Measurements from ENCODE around the gene ATP2B1.
"Not testable (repeated sequence)": the region's sequence is repeated elsewhere in the genome, so short reads cannot be mapped to it uniquely, and the experiment has no call there.

Gene ATP2B1

DNA sequence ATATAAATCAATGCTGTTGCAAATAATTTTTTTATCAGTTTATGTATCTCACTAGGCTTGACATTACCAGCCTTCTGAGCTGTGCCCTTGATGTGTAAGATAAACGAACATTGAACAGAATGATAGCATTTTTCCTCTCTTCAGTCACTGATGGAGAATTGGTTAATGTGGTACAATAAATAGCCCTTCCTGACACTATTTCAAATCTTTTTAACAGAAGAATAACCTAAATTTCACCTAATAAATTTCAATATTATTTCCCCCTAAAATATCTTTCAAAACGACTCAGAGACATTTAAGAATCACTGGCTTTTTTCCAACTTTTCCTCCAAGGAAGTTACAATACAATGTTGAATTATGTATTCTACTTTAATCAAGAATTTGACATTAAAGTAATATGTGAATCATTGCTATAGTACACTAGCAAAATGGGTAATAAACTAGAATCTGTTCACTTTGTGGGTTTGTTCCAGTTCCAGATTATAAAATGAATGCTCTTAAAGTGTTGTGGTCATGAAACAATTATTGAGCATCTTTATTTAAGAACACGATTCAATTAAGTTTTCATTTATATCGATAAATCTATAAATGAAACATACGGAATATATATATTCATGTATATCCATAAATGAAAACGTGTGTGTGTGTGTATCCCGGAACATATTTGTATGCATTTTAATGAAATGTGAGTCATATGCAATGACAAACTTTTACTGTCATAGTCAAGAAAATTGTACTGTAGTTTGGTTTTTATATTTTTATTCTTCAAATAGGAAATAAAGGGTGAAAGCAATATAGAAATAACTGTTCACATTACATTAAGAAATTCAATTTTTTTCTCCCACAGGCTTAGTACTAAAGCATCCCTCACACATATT, 2.5 kb upstream of the ATP2B1 start:
- DNase-seq: no peak

DNA sequence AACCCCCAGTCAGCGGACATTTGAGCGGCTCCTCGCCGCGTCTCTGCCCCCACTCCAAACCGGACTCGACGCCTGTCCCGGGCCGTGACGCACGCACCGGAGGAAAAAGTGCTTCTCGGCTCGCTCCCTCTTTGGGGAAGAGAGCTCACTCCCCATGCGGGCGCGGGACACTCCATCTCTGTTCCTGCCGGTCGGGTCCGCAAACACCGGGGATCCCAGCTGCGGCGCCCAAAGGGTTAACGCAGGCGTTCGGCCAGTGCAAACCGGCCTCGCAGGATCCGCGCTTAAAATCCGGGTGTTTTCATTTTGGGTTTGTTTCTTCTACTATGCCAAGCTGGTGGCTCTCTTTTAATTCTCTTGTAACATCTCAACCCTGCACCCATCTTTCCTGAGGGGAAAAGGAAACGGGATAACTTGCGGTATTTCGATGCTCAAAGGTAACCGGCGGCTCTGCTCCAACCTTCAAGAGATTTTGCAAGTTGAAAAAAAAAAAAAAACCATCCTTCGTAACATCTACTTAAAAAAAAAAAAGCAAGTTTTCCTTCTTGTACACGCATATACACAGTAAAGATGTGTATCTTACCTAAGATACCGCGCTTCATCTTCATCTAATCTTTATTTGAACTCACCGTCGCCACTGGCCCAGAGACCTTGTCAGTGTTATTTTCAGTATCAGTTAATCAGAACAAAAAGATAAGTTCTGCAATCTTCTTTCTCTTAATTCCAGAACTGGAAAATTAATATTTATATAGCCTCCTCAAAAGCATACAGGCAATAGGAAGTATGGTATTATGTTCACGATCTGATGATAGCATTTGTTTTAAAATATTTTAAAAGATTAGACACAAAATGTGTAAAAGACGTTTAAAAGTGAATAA, 1.6 kb upstream of the ATP2B1 start:
- peak; percentile 41 for DNase-seq

DNA sequence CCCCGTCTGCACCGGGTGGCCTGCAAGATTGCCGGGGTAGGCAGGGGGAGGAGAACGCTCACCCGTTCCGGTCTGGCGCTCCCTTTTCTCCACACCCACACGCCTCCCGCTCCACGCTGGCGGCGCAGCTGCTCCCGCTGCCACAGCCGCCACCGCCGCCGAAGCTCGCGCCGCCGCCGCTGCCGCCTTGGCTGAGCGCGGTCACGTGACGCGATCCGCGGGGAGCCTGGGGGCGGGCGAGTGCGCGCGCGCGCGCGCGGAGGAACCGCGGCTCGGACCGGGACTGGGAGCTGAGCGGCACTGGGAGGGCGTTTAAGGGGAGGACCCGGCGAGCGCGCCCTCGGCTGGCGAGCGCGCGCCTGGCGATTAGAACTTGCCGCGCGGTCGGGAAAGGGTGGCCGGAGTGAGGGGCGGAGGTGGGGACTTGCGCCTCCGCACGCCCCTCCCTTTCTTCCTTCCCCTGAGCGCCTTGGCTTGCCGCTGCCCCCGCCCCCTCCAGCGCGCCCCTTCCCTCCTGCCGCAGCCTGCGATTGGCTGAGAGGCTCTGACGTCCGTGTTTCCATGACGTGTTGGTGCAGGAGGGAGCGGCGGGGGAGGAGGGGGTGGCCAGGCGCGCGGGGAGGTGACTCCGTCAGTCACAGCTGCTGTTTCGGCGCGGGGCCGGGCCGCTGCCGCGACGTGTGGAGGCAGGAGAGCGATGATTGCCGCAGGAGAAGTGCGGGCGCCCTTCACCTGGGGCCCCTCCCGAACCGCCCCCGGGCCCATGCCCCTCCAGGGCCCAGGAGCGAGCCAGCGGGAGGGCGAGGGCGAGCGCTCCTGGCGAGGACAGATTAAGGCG, 738 bp upstream of the ATP2B1 start:
- peak; percentile 98 for DNase-seq

GRCh38 chr12:89707703-89708564, 704 bp downstream of the ATP2B1 start:
- peak; percentile 42 for DNase-seq

DNA sequence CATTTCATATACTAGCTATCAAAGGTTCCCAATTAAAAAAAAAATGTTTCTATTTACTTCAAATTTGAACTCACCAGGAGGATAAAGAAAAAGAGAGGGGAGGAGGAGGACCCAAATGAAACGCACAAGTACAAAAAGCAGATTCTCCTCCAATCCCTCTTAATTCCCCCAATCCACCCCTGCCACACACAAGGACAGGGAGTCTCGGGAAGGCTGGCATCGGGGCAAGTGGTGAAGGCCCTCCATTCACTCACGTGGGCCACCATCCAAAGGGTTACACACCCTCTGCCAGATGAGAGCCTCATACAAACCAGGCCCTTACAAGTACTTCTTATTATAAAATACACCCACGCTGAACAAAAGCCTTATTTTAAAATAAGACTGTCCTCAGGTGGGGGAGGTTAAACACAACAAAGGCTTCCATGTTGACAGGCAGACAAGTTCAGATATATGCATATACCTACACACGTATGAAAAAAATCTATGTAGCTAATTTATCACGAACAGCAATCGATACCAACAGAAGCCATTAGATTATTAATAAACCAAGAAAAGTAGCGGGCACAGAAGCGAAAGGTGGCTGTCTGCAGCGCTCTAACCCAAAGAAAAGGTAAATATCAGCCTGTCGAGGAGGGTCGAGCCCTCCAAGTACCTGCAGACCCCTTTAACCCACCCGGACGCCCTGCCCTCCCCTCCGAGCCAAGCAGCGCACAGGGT, 1.5 kb downstream of the ATP2B1 start:
- DNase-seq: no peak

DNA sequence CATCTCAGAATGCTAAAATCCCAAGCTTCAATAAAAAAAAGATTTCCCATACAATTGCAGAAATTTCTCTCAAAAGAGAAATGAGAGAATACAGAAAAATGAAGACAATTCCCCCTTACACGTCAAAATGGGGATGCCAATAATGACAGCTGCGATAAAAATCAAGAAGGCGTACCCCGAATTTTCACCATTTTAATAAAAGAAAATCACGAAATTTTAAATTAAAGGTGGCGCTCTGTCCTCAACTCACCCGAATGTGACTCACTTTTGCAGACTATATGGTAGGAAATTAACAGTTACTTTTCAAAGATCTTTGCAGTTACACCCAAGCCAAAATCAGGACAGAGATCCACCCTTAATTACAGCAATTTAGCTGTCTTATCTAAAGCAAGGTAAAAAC, 2.1 kb downstream of the ATP2B1 start:
- DNase-seq: no peak

DNA sequence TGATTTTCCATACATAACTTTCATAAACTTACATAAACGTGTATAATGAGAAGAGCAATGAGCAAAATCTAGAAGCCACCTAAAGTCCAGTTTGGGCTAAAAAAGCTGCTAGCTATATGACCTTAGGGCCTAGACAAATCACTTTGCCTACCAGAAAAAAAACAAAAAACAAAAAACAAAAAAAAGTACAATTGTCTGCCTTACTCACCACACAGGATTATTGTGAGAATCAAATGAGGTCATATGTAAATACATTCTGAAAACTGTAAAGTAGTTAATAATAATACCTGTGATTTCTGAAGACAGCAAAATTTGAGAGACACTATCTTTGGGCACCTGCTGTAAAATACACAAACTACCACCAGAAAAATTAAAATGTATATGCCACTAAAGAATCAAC, 4.2 kb downstream of the ATP2B1 start:
- DNase-seq: no peak

- DNase-seq: no peak
These were observed 4.9 kb downstream of the ATP2B1 start for GRCh38 chr12:89703768-89704167.

DNA sequence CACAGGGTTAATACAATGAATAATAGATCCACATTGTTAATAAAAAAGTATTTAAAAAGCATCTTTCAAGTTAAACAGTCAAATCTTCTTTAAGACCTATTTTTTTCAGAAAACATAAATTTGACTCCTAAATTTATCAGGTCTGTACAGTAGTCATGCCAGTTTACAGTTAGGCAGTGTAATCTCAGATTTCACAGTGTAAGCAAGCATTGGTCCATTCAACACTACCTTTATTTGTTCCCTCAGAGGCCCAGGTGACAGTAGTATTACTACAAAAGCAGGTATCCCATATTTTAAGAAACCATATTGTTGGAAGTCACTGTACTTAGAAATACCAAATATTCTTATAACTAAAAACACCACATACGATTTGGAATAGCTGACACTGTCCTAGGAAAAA, 6.1 kb downstream of the ATP2B1 start:
- DNase-seq: no peak

GRCh38 chr12:89701606-89702206, 6.9 kb downstream of the ATP2B1 start:
- no peak for DNase-seq

- no peak for DNase-seq
These were observed 8.3 kb downstream of the ATP2B1 start for GRCh38 chr12:89700191-89700810.

DNA sequence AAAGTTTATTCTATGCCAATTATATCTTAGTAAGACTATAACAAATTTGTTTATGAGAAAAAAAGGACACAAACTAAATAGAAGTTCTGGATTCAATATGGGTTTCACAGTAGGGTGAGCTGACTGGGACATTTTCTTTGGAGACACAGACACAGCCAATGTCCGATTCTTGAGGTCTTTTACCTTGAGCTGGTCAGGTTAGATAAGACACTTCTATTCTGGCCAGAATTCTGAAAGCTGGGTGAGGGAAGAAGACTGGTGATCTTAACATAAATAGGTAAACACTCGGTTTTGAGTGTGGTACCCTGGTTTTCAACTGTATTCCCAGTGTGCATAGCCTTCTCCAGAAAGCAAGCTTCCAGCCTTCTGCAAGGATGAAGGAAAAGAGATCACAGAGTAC, 10.0 kb downstream of the ATP2B1 start:
- DNase-seq: no peak

DNA sequence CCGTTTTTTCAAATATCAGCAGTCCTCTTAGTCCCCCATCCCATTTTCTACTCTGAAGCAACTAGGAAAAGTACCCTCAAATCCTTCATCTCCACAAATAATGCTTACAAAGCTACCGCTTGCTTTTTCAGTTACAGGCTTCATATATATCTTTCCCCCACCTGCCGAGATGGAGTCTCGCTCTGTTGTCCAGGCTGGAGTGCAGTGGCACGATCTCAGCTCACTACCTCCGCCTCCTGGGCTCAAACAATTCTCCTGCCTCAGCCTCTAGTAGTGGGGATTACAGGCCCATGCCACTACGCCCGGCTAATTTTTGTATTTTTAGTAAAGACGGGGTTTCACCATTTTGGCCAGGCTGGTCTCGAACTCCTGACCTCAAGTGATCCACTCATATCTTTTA, 10.9 kb downstream of the ATP2B1 start:
- not testable (repeated sequence) for DNase-seq

DNA sequence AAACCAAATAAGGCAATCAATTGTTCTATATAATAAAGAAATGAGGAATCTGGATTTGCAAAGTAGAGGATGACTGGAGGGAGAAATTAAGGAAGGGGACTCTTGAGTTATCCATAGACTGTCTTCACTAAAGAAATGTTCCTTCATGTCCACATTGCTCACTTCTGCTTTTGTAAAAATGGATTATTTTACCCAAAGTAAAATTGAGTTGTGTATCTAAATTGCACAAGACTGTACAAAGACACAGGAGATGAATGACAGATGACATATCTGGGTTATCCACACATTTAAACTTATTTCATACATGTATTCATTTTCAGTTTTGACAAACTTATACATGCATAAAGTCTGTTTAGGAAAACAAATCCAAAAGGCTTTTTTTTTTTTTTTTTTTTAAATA, 11.3 kb downstream of the ATP2B1 start:
- no peak for DNase-seq

DNA sequence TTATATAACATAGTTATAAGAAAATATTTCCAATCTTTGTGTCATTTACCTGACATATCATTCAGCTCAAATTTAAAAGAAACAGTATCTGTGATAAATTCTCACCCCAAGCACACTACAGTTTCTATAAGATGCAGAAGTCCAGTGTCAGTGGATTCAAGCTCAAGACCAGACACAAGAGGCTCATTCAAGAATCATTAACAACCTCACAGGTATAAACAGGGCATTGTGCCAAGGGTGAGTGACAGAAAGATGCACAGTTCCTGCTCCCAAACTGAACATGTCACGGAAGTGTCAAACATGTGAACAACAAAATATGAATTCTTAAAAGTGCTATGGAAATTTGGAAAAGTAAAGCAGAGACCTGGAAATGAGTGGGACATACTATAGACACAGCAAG, 12.8 kb downstream of the ATP2B1 start:
- no peak for DNase-seq

- no peak for DNase-seq
These were observed 13.5 kb downstream of the ATP2B1 start for GRCh38 chr12:89695100-89695499.

DNA sequence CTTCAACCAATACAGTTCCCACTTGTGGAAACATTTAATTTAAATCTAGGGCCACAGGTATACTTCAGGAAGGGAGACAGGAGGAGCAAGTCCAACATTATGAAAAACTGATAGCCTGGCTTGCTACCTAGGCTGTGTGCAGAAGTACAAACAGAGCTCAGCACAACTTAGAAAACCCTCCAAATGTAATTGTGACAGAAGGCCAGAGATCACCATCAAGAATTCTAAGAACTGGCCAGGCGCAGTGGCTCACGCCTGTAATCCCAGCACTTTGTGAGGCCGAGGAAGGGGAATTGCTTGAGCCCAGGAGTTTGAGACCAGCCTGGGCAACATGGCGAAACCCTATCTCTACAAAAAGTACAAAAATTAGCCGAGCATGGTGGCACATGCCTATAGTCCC, 14.1 kb downstream of the ATP2B1 start:
- no peak for DNase-seq

GRCh38 chr12:89693639-89694202, 14.9 kb downstream of the ATP2B1 start:
- no peak for DNase-seq

DNA sequence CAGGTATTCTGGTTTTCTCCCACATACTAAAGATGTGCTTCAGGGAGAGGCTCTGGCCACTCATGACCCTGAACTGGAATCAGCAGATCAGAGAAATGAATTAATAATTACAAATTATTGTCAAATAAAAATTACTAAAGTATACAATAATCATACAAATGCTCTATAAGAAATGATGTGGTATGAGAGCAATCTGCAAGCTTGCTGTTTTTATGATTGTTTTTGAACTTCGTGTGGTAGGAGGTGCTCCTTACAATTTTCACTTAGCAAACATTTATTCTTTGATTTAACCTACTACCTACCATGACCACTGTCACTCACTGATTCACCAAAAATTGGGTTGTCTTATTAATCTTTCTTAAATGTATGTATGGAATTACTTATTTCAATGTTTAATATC, 16.2 kb downstream of the ATP2B1 start:
- no peak for DNase-seq

DNA sequence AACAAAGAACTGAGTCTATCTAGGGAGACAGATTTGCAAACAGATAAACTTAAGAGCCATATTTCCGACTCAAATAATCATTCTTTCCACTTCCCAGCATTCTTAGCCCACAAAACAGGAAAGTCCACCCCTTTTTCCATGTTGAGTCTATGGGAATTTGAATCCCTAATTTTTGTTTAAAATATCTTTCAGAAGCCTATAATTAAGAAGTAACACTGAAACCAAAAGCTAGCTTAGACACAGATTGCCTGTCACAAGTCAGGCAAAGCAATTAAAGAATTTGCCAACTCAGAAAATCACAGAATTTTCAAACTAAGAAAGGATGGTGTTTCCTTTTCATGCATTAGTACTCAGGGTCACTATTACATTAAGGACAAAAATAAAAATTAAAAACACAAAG, 17.0 kb downstream of the ATP2B1 start:
- DNase-seq: no peak

All from stimulated activated CD4-positive, alpha-beta T cell treated with anti-CD3 and anti-CD28 coated beads, Interleukin-12 subunit alpha, Interleukin-12 subunit beta, amount 100 ng/mL, for 4 hours (primary cell).